ENCODE measurements around the gene PTPRN2.

The PTPRN2 gene

GRCh38 chr7:158120716-158121115, 466.9 kb downstream of the PTPRN2 start:
- ChIA-PET CTCF (no interaction called here), POLR2A (no interaction called here)
- DNase-seq (ENCODE audit: low read depth, low spot score) = no peak
- no peak overlapping the region for H3K4me3 ChIP-seq (ENCODE audit: low read depth, low read length)
- TF ChIP-seq CTCF (IDR thresholded peaks at IDR 0.05; ENCODE audit: insufficient read depth, low read length, missing control alignments) = no peak

GRCh38 chr7:158120316-158120715, 467.3 kb downstream of the PTPRN2 start:
- POLR2A ChIA-PET = no interaction called here
- CTCF ChIA-PET = no interaction called here

GRCh38 chr7:158117341-158118222, 470.0 kb downstream of the PTPRN2 start:
- no peak overlapping the region for H3K4me3 ChIP-seq (ENCODE audit: low read depth, low read length)
- ChIA-PET POLR2A (no interaction called here), CTCF (no interaction called here)
- no peak for TF ChIP-seq CTCF (IDR thresholded peaks at IDR 0.05; ENCODE audit: insufficient read depth, low read length, missing control alignments)
- DNase-seq (ENCODE audit: low read depth, low spot score) = no peak

More at GRCh38 chr7:158120316-158120715, 467.3 kb downstream of the PTPRN2 start:
- DNase-seq (ENCODE audit: low read depth, low spot score) = no peak
- no peak overlapping the region for H3K4me3 ChIP-seq (ENCODE audit: low read depth, low read length)
- TF ChIP-seq CTCF (IDR thresholded peaks at IDR 0.05; ENCODE audit: insufficient read depth, low read length, missing control alignments) = no peak

GRCh38 chr7:158116235-158116634, 471.4 kb downstream of the PTPRN2 start:
- CTCF ChIA-PET = no interaction called here
- POLR2A ChIA-PET = no interaction called here
- no peak for TF ChIP-seq CTCF (IDR thresholded peaks at IDR 0.05; ENCODE audit: insufficient read depth, low read length, missing control alignments)

GRCh38 chr7:158114056-158114850, 473.4 kb downstream of the PTPRN2 start:
- DNase-seq (ENCODE audit: low read depth, low spot score) = no peak
- no peak for TF ChIP-seq CTCF (IDR thresholded peaks at IDR 0.05; ENCODE audit: insufficient read depth, low read length, missing control alignments)
- POLR2A ChIA-PET = no interaction called here
- CTCF ChIA-PET = no interaction called here
- no peak overlapping the region for H3K4me3 ChIP-seq (ENCODE audit: low read depth, low read length)

More at GRCh38 chr7:158116235-158116634, 471.4 kb downstream of the PTPRN2 start:
- no peak for DNase-seq (ENCODE audit: low read depth, low spot score)
- no peak overlapping the region for H3K4me3 ChIP-seq (ENCODE audit: low read depth, low read length)

- no peak for TF ChIP-seq CTCF (IDR thresholded peaks at IDR 0.05; ENCODE audit: insufficient read depth, low read length, missing control alignments)
- ChIA-PET CTCF (no interaction called here), POLR2A (no interaction called here)
- DNase-seq (ENCODE audit: low read depth, low spot score) = no peak
- H3K4me3 ChIP-seq (ENCODE audit: low read depth, low read length) = no peak overlapping the region
These were observed 474.1 kb downstream of the PTPRN2 start for GRCh38 chr7:158113321-158114025.

All from AG04449 (cell line).